K562 treated with DMSO at 1 percent for 48 hours (cell line): ENCODE measurements around the gene NKX2-1. TPM values are rescaled to one million over a fixed set of nuclear protein-coding genes. Genes with fewer than 3 reads are reported as not detected.

ENCODE experiments used
- total RNA-seq: library from RNA; unstranded; fragments of 300-600 nt; gene quantifications from 2 replicates; pipeline ENCODE4 v1.2.3, GENCODE V29; 2022; ENCODE audit warnings: low replicate concordance; ENCODE audit errors: extremely low read depth

Gene NKX2-1
- total RNA-seq, result not detected in 2 replicates

GRCh38 chr14:36519431-36520321 lies at the start of gene NKX2-1:
TSS of gene NKX2-1 (minus strand) at chr14:36520232. CDS start at chr14:36520129, 103 bp downstream.

Other genes starting within 250 kb of the NKX2-1 start
- not detected in 2 replicates for gene MBIP, start 199.6 kb downstream of the NKX2-1 start, total RNA-seq
- gene NKX2-8, start 62.4 kb upstream of the NKX2-1 start, total RNA-seq, result not detected in 2 replicates
- gene PAX9, start 141.6 kb upstream of the NKX2-1 start, total RNA-seq, result not detected in 2 replicates